ENCODE data around the gene RNF223.

DNA sequence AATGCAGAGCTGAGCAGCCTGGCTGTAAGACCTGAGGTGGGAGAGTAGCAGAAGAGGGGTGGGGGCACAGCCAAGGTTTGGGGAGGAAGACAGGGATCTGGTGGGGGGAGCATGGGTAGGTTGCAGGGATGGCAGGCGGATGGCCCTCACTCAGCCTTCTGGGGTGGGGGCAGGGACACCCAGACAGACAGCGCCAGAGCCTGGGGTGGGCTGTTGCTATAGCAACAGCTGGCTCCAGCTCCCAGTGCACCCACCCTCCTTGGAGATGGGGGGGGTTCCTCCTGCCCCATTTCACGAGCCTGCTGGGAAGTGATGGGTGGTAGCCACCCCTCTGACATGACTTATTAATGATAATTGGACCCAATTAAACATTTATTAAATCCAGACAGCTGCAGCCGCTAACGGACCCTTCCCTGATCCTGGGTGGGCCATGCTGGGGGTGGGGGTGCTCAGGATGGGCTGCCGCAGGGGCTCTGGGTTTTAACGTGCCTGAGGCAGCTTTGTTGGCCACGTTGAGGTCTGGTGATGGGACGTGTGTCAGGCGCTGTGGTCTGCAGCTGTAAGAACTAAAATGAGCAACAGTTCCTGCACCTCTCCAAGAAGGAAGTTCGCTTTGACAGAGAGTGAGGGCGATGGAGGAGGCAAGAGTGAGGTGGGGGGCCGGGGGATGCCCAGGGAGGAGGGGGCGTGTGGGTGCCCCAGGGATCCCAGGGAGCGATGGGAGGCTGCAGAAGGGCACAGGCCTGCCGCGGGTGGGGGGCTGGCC lies 34.8 kb downstream of the RNF223 start:
- TF ChIP-seq CTCF (IDR thresholded peaks at IDR 0.05) (no peak), REST (IDR thresholded peaks at IDR 0.05; ENCODE audit: insufficient read depth in 1 of 2, low read depth in 2 of 2, low read length in 1 of 2) (no peak), POLR2AphosphoS5 (IDR thresholded peaks at IDR 0.05; ENCODE audit: low read depth, low read length) (no peak), TCF7L2 (IDR thresholded peaks at IDR 0.05; ENCODE audit: low read depth, low read length) (no peak)

Data from Panc1 (cell line).